SHP77 treated with DMSO at 0.1 percent for 48 hours (cell line): ENCODE data around the gene PHKA2.
"Not testable (repeated sequence)": the region's sequence is repeated elsewhere in the genome, so short reads cannot be mapped to it uniquely, and the experiment has no call there.

Experiments
- DNase-seq: peaks from one replicate; lab custom pipeline; 2025; lab: John Stamatoyannopoulos, UW

The PHKA2 gene

GRCh38 chrX:18856645-18856997 is 127.3 kb downstream of the PHKA2 start:
- no peak for DNase-seq

- DNase-seq, result no peak
Observed at GRCh38 chrX:18855919-18856644, 127.8 kb downstream of the PHKA2 start.

- DNase-seq, result not testable (repeated sequence)
Observed at GRCh38 chrX:18847901-18848300, 136.0 kb downstream of the PHKA2 start.
